CD4-positive, alpha-beta T cell (primary cell): ENCODE data around the gene MT4. TPM values are rescaled to one million over a fixed set of nuclear protein-coding genes. Genes with fewer than 3 reads are reported as not detected.

Experiments used
- ATAC-seq: fragments of 200-7000 bp; cut with Tn5 transposase; one replicate; pipeline ENCODE4 v1.10.0; 2022; ENCODE audit warnings: mild to moderate bottlenecking; ENCODE audit not compliant: poor library complexity
- CTCF ChIA-PET: fragments of 350-600 bp; sonication (Branson Sonifier 250); formaldehyde crosslinking; loops from one replicate; lab custom pipeline; 2021; ENCODE audit warnings: antibody characterized with exemption, inconsistent platforms; lab: Charles Lee
- POLR2A ChIA-PET: fragments of 350-600 bp; sonication (Branson Sonifier 250); formaldehyde crosslinking; loops from one replicate; lab custom pipeline; 2021; ENCODE audit warnings: antibody characterized with exemption, inconsistent platforms; lab: Charles Lee
- DNase-seq, 14 experiments: peaks; one replicate each; pipeline ENCODE4 v3.0.0-alpha.2; 2013 to 2020; ENCODE audit warnings: mixed read lengths in 2 of 14
- H3K27ac ChIP-seq, 2 donors: one replicate each; pipeline versions ENCODE4 v1.5.1 to v1.7.0; 2013; ENCODE audit warnings: low read length in 2 of 2, low read depth in 1 of 2, mild to moderate bottlenecking in 1 of 2
- H3K27me3 ChIP-seq, 2 experiments: 1 replicate in 1 of 2; 2 replicates in 1 of 2; pipeline versions ENCODE4 v1.6.1 to v1.7.0; 2013; ENCODE audit warnings: low read length in 2 of 2, control low read depth in 1 of 2, mild to moderate bottlenecking in 1 of 2, moderate library complexity in 1 of 2; ENCODE audit not compliant: insufficient read depth in 2 of 2, control insufficient read depth in 1 of 2
- H3K36me3 ChIP-seq: one replicate; pipeline ENCODE4 v1.6.1; 2013; ENCODE audit warnings: low read length, control low read depth; ENCODE audit not compliant: insufficient read depth
- H3K4me1 ChIP-seq: one replicate; pipeline ENCODE4 v1.6.1; 2013; ENCODE audit warnings: low read length, control low read depth; ENCODE audit not compliant: insufficient read depth
- H3K4me3 ChIP-seq: one replicate; pipeline ENCODE4 v1.5.1; 2013; ENCODE audit warnings: mild to moderate bottlenecking, low read length, moderate library complexity
- H3K9me3 ChIP-seq, 2 experiments: 1 replicate in 1 of 2; 2 replicates in 1 of 2; pipeline versions ENCODE4 v1.6.1 to v1.7.0; 2013; ENCODE audit warnings: low read length in 2 of 2, mild to moderate bottlenecking in 2 of 2, control low read depth in 1 of 2, moderate library complexity in 1 of 2; ENCODE audit not compliant: control insufficient read depth in 1 of 2, insufficient read depth in 1 of 2
- H3K27ac Mint-ChIP-seq: one replicate; pipeline ENCODE4 v1.8.0; 2020; ENCODE audit warnings: mixed read lengths
- H3K27me3 Mint-ChIP-seq: one replicate; pipeline ENCODE4 v1.8.0; 2021; ENCODE audit warnings: mixed read lengths
- H3K36me3 Mint-ChIP-seq: one replicate; pipeline ENCODE4 v1.8.0; 2021; ENCODE audit warnings: low read depth, mixed read lengths
- H3K4me1 Mint-ChIP-seq: one replicate; pipeline ENCODE4 v1.8.0; 2021; ENCODE audit warnings: low read depth, mixed read lengths
- H3K4me3 Mint-ChIP-seq: one replicate; pipeline ENCODE4 v1.8.0; 2020; ENCODE audit warnings: mild to moderate bottlenecking, mixed read lengths
- H3K9me3 Mint-ChIP-seq: one replicate; pipeline ENCODE4 v1.8.0; 2020; ENCODE audit warnings: mixed read lengths
- CTCF ChIP-seq: fragments of 200-600 bp; IDR thresholded peaks from one replicate; pipeline ENCODE4 v1.8.0; 2022; ENCODE audit warnings: antibody characterized with exemption, mild to moderate bottlenecking
- intact Hi-C, 2 experiments: fragments of 100-400 bp; cut with DNase I in 1 of 2; cut with micrococcal nuclease in 1 of 2; formaldehyde crosslinking; loops; one replicate each; pipeline versions ENCODE4 v1.15.1 to v1.9.0; 2023 to 2025; cut with DNase I, micrococcal nuclease
- total RNA-seq, 174 experiments: library from RNA in 2 of 174; stranded (reverse) in 2 of 174; gene quantifications; one replicate each; pipeline ENCODE4 v1.2.3 and lab custom pipeline; 2021 to 2026

The MT4 gene
- total RNA-seq, 2 experiments from 2014 or later: not detected

GRCh38 chr16:56607675-56608042 is 42.8 kb downstream of the MT4 start:
- Mint-ChIP-seq H3K9me3 (no peaks in the 10 kb centered on the region), H3K4me1 (peaks cover 57% of the 10 kb centered on the region), H3K36me3 (no peaks in the 10 kb centered on the region), H3K27ac (peak overlapping the region; percentile 96), H3K4me3 (peak overlapping the region; percentile 87), H3K27me3 (no peaks in the 10 kb centered on the region)
- ATAC-seq (no peak), DNase-seq (no peak)
- no peaks in the 10 kb centered on the region for H3K27me3 ChIP-seq
- ChIA-PET POLR2A (interaction anchor here (0.9 to 3.7 kb wide), 4 partner anchors 16 to 95 kb away, joined by 3 to 26 read pairs (median 4); no protein-coding TSS in a partner anchor), CTCF (interaction anchor here (1.8 to 2.8 kb wide), 2 partner anchors 94 kb away, joined by 4 to 16 read pairs; no protein-coding TSS in a partner anchor)
- H3K9me3 ChIP-seq: no peaks in the 10 kb centered on the region
- H3K4me3 ChIP-seq: peak overlapping the region; percentile 80
- intact Hi-C loops: loop anchor here (1.0 to 2.0 kb wide), 2 partner anchors 17 to 75 kb away; partner anchors contain the start of genes MT1E (in 1 of the 2) and MT1X (in 1 of the 2)
- H3K36me3 ChIP-seq: no peaks in the 10 kb centered on the region
- no peak overlapping the region for H3K27ac ChIP-seq
- H3K4me1 ChIP-seq: peaks cover 50% of the 10 kb centered on the region
- no peak for TF ChIP-seq CTCF

DNA sequence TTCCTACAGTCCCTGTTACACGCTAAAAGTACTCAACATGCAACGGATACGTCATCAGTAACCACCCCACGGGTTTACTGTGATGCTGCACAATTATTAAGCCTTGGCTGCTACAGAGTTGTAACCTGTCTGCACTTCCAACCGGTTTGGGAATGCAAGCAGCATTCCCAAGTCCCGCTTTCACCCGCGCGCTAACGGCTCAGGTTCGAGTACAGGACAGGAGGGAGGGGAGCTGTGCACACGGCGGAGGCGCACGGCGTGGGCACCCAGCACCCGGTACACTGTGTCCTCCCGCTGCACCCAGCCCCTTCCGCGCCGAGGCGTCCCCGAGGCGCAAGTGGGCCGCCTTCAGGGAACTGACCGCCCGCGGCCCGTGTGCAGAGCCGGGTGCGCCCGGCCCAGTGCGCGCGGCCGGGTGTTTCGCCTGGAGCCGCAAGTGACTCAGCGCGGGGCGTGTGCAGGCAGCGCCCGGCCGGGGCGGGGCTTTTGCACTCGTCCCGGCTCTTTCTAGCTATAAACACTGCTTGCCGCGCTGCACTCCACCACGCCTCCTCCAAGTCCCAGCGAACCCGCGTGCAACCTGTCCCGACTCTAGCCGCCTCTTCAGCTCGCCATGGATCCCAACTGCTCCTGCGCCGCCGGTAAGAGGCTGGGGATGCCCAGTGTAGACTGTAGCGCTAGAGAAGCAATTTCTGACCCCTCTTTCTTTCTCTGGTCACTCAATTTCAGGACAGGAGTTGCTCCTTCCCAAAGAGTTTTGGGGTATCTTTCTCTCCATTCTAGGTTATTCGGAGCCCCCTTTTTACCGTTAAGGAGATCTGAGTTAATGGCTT is 43.4 kb downstream of the MT4 start, which contains the start of gene MT2A:
MT2A (plus strand) TSS at position 542 of the 833 bp plus-strand sequence; CDS start at position 614, 72 bp downstream.
- ChIA-PET CTCF (interaction anchor here (1.8 to 2.8 kb wide), 2 partner anchors 94 kb away, joined by 4 to 16 read pairs; no protein-coding TSS in a partner anchor), POLR2A (interaction anchor here (0.7 to 3.7 kb wide), 13 partner anchors 9 to 157 kb away, joined by 3 to 26 read pairs (median 7); partner anchors contain the start of genes BBS2, MT1E, MT1F and MT1X)
- peak; percentile 72 for ATAC-seq
- Mint-ChIP-seq H3K27ac (peak within 1 kb of the TSS; percentile 96), H3K36me3 (no peaks in the 10 kb centered on the region), H3K27me3 (no peaks in the 10 kb centered on the region), H3K4me3 (peak within 1 kb of the TSS; percentile 98), H3K9me3 (no peaks in the 10 kb centered on the region), H3K4me1 (peaks cover 57% of the 10 kb centered on the region)
- peaks cover 50% of the 10 kb centered on the region for H3K4me1 ChIP-seq
- DNase-seq: peak; percentile 69 to 95 (median 85)
- peak within 1 kb of the TSS; percentile 71 to 88 for H3K27ac ChIP-seq
- peak within 1 kb of the TSS; percentile 80 for H3K4me3 ChIP-seq
- no peaks in the 10 kb centered on the region for H3K27me3 ChIP-seq
- intact Hi-C loops: loop anchor here (1.0 to 2.0 kb wide), 2 partner anchors 17 to 74 kb away; partner anchors contain the start of genes MT1E (in 1 of the 2) and MT1X (in 1 of the 2)
- H3K9me3 ChIP-seq: no peaks in the 10 kb centered on the region
- no peaks in the 10 kb centered on the region for H3K36me3 ChIP-seq
- no peak for TF ChIP-seq CTCF

DNA sequence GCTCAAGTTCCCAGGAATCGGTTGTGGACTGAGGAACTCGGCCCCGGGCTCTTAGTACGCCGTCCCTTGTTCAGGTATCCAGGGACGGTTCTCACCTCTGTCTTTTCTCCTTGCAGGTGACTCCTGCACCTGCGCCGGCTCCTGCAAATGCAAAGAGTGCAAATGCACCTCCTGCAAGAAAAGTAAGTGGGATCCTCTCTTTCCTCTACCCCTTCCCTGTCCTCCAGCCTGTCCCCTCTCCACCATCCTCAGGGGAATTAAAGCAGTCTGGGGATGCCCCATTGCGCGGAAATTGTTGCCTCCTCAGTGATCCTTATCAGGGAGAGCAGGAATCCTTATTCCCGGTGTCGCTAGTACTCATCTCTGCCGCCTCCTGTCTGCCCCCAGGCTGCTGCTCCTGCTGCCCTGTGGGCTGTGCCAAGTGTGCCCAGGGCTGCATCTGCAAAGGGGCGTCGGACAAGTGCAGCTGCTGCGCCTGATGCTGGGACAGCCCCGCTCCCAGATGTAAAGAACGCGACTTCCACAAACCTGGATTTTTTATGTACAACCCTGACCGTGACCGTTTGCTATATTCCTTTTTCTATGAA is 44.1 kb downstream of the MT4 start:
- peak overlapping the region; percentile 96 for H3K27ac Mint-ChIP-seq
- H3K4me1 ChIP-seq: peaks cover 50% of the 10 kb centered on the region
- no peak for TF ChIP-seq CTCF
- ATAC-seq (no peak), DNase-seq (peak in 4 of 14 experiments; percentile 13 to 37 (median 32))
- no peaks in the 10 kb centered on the region for H3K36me3 ChIP-seq
- H3K4me1 Mint-ChIP-seq: peaks cover 57% of the 10 kb centered on the region
- CTCF ChIA-PET: interaction anchor here (1.8 to 2.8 kb wide), 2 partner anchors 93 to 95 kb away, joined by 4 to 16 read pairs; no protein-coding TSS in a partner anchor
- intact Hi-C loops: loop anchor here (1.0 to 2.0 kb wide), 2 partner anchors 16 to 73 kb away; partner anchors contain the start of genes MT1E (in 1 of the 2) and MT1X (in 1 of the 2)
- no peaks in the 10 kb centered on the region for H3K27me3 Mint-ChIP-seq
- peak overlapping the region; percentile 71 to 88 for H3K27ac ChIP-seq
- no peaks in the 10 kb centered on the region for H3K27me3 ChIP-seq
- POLR2A ChIA-PET: interaction anchor here (0.8 to 3.7 kb wide), 13 partner anchors 9 to 158 kb away, joined by 3 to 26 read pairs (median 7); partner anchors contain the start of genes BBS2, MT1E, MT1F and MT1X
- peak overlapping the region; percentile 98 for H3K4me3 Mint-ChIP-seq
- H3K9me3 ChIP-seq: no peaks in the 10 kb centered on the region
- peak overlapping the region; percentile 80 for H3K4me3 ChIP-seq
- no peaks in the 10 kb centered on the region for H3K9me3 Mint-ChIP-seq
- H3K36me3 Mint-ChIP-seq: no peaks in the 10 kb centered on the region
